Diencephalon (tissue), 1 donor: Measurements from ENCODE around the gene AP3S2. TPM values are rescaled to one million over a fixed set of nuclear protein-coding genes. Genes with fewer than 3 reads are reported as not detected.

Experiments
- small RNA-seq: library from RNA; depleted of rRNA; stranded (forward); fragments of <200 nt; gene quantifications from one replicate; pipeline ENCODE3, GENCODE V24; 2014
- total RNA-seq: library from RNA; depleted of rRNA; stranded (reverse); fragments of >200 nt; gene quantifications from one replicate; pipeline ENCODE4 v1.2.3, GENCODE V29; 2014

The AP3S2 gene
- total RNA-seq, result 60.2 TPM

GRCh38 chr15:89893696-89894447 lies at the start of gene AP3S2:
Gene AP3S2, minus strand, starts transcription at chr15:89893994. Its CDS starts 45 bp downstream, at chr15:89893949.

GRCh38 chr15:89912674-89913396 lies 19.0 kb upstream of the AP3S2 start, which contains the start of gene ARPIN:
Gene ARPIN, minus strand, starts transcription at chr15:89912952. Its CDS starts 117 bp downstream, at chr15:89912835.

Small RNA genes within 50 kb of the gene (small RNA-seq; reads per million reads assigned to genes)
- not detected for gene MIR5009
- gene MIR5094, result not detected
- not detected for gene RNU6-1111P
- not detected for gene RNU7-111P

Other genes with a start within 250 kb of the AP3S2 start
- gene KIF7, start 238.5 kb downstream of the AP3S2 start, total RNA-seq, result 5.1 TPM
- under 0.01 TPM for gene PLIN1, start 214.6 kb downstream of the AP3S2 start, total RNA-seq
- gene PEX11A, start 203.2 kb downstream of the AP3S2 start, total RNA-seq, result 17.5 TPM
- 2.1 TPM for gene WDR93, start 203.2 kb downstream of the AP3S2 start, total RNA-seq
- 2.5 TPM for gene MESP1, start 142.7 kb downstream of the AP3S2 start, total RNA-seq
- gene MESP2, start 117.7 kb downstream of the AP3S2 start, total RNA-seq, result 0.92 TPM
- gene ANPEP, start 79.1 kb downstream of the AP3S2 start, total RNA-seq, result 0.69 TPM
- 24.5 TPM for gene ARPIN, start 19.0 kb upstream of the AP3S2 start, total RNA-seq
- 11.1 TPM for gene ZNF710, start 107.3 kb upstream of the AP3S2 start, total RNA-seq
- gene IDH2, start 208.5 kb upstream of the AP3S2 start, total RNA-seq, result 72.4 TPM